DND-41 (cell line): Measurements from ENCODE around the gene SOX8.

ENCODE experiments used
- ATAC-seq: fragments of 200-7000 bp; cut with Tn5 transposase; 3 replicates; pipeline ENCODE4 v1.9.1; 2021; ENCODE audit warnings: low read depth; ENCODE audit not compliant: insufficient read depth
- DNase-seq: peaks from one replicate; pipeline ENCODE4 v3.0.0-alpha.2; 2020
- H2AFZ ChIP-seq: 2 replicates; pipeline ENCODE4 v1.6.0; 2012; ENCODE audit warnings: low read depth, low read length
- H3K27ac ChIP-seq: 2 replicates; pipeline ENCODE4 v1.5.1; 2012; ENCODE audit warnings: low read length, inconsistent platforms
- H3K27me3 ChIP-seq: fragments of 200-600 bp; sonication (generic); 2 replicates; pipeline ENCODE4 v1.6.0; 2012; ENCODE audit warnings: low read length, mild to moderate bottlenecking, inconsistent platforms; ENCODE audit not compliant: insufficient read depth, poor library complexity
- H3K36me3 ChIP-seq: 2 replicates; pipeline ENCODE4 v1.5.1; 2012; ENCODE audit warnings: low read length, inconsistent platforms; ENCODE audit not compliant: insufficient read depth
- H3K4me1 ChIP-seq: 2 replicates; pipeline ENCODE4 v1.5.1; 2012; ENCODE audit warnings: mild to moderate bottlenecking, low read length; ENCODE audit not compliant: insufficient read depth
- H3K4me2 ChIP-seq: 2 replicates; pipeline ENCODE4 v1.6.0; 2012; ENCODE audit warnings: mild to moderate bottlenecking, moderate library complexity, low read length, inconsistent platforms; ENCODE audit not compliant: insufficient read depth
- H3K4me3 ChIP-seq, 2 experiments: fragments of 200-600 bp in 1 of 2; shearing (Covaris generic) in 1 of 2; 2 replicates each; pipeline ENCODE4 v1.5.1; 2012 to 2016; ENCODE audit warnings: inconsistent platforms in 2 of 2, low read length in 2 of 2, mild to moderate bottlenecking in 2 of 2, low read depth in 1 of 2, moderate library complexity in 1 of 2
- H3K79me2 ChIP-seq: 2 replicates; pipeline ENCODE4 v1.6.0; 2012; ENCODE audit warnings: low read length, inconsistent platforms; ENCODE audit not compliant: insufficient read depth
- H3K9ac ChIP-seq: 2 replicates; pipeline ENCODE4 v1.6.0; 2012; ENCODE audit warnings: low read depth, mild to moderate bottlenecking, inconsistent platforms, low read length, moderate library complexity
- H3K9me3 ChIP-seq: 2 replicates; pipeline ENCODE4 v1.5.1; 2012; ENCODE audit warnings: low read length, moderate library complexity, mild to moderate bottlenecking, inconsistent platforms; ENCODE audit not compliant: insufficient read depth, severe bottlenecking
- H4K20me1 ChIP-seq: 2 replicates; pipeline ENCODE4 v1.6.0; 2012; ENCODE audit warnings: low read length; ENCODE audit not compliant: insufficient read depth
- EZH2 ChIP-seq: IDR thresholded peaks from 3 replicates; pipeline ENCODE4 v1.6.1; 2012; ENCODE audit warnings: borderline replicate concordance, low read depth, mild to moderate bottlenecking, moderate library complexity, low read length, inconsistent platforms; ENCODE audit not compliant: severe bottlenecking
- TF ChIP-seq, protein P1 (sequence below): IDR thresholded peaks from 2 replicates; pipeline ENCODE4 v1.5.1; 2012; ENCODE audit warnings: borderline replicate concordance, low read length, moderate library complexity, mild to moderate bottlenecking; ENCODE audit not compliant: poor library complexity, severe bottlenecking; ENCODE audit errors: extremely low read depth

Gene SOX8

DNA sequence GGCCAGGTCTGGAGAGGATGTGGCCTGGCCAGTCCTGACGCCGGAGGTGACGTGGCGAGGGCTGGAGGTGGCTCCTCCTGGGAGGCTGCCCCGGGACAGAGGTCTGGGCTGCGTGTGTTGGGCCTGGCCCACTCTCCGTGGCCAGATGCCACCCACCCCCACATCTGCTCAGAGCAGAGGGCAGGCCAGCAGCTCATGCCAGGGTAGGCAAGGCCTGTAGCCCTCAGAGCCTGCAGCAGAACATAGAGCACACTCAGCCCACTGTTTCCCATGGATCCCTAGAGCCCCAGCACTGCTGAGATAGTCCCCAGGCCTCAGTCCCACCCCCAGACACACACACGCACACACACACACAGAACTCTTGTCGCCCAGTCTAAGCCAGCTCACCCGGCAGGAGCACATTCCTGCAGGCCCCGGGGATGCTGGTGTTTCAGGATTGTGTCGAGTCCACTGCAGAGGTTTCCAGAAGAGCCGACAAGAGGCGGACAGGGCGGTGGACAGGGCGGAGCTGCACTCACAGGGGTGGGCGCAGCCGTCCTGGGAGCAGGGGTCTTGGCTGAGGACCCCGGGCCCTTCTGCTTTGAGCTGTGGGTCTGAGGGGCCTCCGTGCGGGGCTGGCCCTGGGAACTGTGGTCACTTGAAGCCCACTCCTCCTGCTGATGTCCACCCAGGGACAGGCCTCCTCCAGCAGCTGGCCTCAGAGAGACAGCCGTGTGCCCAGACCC is 33.4 kb downstream of the SOX8 start:
- H3K4me2 ChIP-seq: no peak overlapping the region
- H3K9ac ChIP-seq: no peak overlapping the region
- H4K20me1 ChIP-seq: peaks cover 7% of the 10 kb centered on the region; the same call in 1 of the 2 replicates
- H3K79me2 ChIP-seq: no peaks in the 10 kb centered on the region
- ATAC-seq (no peak), DNase-seq (no peak)
- H3K27ac ChIP-seq: no peak overlapping the region
- no peak overlapping the region for H2AFZ ChIP-seq
- TF ChIP-seq, protein P1, sequence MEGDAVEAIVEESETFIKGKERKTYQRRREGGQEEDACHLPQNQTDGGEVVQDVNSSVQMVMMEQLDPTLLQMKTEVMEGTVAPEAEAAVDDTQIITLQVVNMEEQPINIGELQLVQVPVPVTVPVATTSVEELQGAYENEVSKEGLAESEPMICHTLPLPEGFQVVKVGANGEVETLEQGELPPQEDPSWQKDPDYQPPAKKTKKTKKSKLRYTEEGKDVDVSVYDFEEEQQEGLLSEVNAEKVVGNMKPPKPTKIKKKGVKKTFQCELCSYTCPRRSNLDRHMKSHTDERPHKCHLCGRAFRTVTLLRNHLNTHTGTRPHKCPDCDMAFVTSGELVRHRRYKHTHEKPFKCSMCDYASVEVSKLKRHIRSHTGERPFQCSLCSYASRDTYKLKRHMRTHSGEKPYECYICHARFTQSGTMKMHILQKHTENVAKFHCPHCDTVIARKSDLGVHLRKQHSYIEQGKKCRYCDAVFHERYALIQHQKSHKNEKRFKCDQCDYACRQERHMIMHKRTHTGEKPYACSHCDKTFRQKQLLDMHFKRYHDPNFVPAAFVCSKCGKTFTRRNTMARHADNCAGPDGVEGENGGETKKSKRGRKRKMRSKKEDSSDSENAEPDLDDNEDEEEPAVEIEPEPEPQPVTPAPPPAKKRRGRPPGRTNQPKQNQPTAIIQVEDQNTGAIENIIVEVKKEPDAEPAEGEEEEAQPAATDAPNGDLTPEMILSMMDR: no peak
- no peak for TF ChIP-seq EZH2
- no peaks in the 10 kb centered on the region for H3K9me3 ChIP-seq
- no peaks in the 10 kb centered on the region for H3K36me3 ChIP-seq
- no peaks in the 10 kb centered on the region for H3K4me1 ChIP-seq
- no peak overlapping the region for H3K4me3 ChIP-seq
- no peaks in the 10 kb centered on the region for H3K27me3 ChIP-seq

DNA sequence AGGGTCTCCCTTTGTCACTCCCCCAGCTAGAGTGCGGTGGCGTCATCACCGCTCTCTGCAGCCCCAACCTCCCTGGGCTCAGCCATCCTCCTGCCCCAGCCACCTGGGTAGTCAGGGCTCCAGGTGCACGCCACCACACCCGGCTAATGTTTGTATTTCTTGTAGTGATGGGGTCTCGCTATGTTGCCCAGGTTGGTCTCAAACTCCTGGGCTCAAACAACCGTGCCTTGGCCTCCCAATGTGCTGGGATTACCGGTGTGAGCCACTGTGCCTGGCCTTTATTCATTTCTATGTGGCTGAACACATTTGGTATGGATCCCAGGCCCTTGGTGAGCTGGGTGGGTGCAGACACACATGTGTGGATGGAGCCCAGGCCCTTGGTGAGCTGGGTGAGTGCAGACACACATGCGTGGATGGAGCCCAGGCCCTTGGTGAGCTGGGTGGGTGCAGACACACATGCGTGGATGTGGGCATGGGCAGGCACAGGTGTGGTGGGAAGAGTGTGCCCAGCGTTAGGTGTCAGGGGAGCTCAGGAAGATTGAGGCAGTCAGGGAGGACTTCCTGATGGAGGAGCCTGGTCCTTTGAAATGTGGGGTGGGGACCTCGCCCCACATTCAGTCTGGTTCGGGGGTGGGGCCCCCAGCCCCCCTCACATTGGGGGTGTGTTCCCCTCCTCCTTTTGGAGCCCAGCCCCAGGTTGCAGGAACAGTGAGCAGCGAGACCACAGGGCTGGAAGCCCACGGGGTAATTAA is 37.1 kb downstream of the SOX8 start:
- no peak for ATAC-seq
- Histone ChIP-seq H3K4me3 (no peak overlapping the region), H3K4me1 (no peaks in the 10 kb centered on the region), H3K27me3 (no peaks in the 10 kb centered on the region), H3K9ac (no peak overlapping the region), H3K36me3 (no peaks in the 10 kb centered on the region), H2AFZ (no peak overlapping the region), H3K9me3 (no peaks in the 10 kb centered on the region), H3K27ac (no peak overlapping the region), H3K4me2 (no peak overlapping the region), H3K79me2 (no peaks in the 10 kb centered on the region), H4K20me1 (0 out of 2 replicates have a peak, but pooled peaks cover 2% of the 10 kb centered on the region)
- no peak for TF ChIP-seq EZH2
- TF ChIP-seq, protein P1: no peak
- DNase-seq: no peak

DNA sequence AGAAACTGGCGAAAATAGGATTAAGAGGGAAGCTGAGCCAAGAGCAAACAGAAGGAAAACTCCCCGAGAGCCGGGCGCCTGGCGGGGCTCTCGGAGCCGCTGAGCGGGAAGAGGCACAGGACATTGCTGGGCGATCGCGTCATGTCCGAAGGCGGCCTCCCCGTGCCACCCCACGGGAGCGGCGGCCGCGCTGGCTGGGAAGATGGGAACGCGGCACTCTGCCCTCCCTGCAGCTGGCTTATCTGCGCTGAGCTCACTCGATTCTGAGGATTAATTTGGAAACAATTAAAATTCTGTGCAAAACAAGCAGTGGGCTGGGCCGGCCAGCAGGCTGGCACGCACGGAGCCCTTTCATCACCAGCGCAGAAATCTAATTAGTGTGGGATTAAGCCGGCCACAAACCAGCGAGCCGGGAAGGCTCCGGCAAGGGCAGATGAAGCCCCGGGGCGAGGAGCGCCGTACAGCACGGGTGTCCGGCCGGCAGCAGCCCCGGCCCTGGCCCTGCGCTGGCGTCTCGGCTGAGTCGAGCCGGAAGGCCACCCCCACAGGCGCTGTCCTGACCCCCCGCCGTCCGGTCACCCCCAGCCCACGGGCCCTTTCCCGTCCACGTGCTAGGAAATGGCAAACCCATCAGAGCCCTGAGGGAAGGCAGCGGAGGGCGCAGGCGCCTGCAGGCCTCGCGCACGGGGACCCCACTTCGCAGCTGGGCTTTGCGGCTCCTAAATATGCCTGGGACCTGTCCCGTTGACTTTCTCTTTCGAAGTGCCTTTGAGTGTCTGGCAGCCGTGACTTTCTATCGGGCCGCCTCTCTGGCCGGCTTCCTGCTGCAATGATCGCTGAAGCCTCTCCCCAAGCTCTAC is 37.9 kb downstream of the SOX8 start:
- DNase-seq: no peak
- no peaks in the 10 kb centered on the region for H3K27me3 ChIP-seq
- H3K9me3 ChIP-seq: no peaks in the 10 kb centered on the region
- H3K4me2 ChIP-seq: no peak overlapping the region
- no peak overlapping the region for H3K4me3 ChIP-seq
- no peak for ATAC-seq
- H4K20me1 ChIP-seq: 0 out of 2 replicates have a peak, but pooled peaks cover 2% of the 10 kb centered on the region
- TF ChIP-seq, protein P1: no peak
- TF ChIP-seq EZH2: no peak
- H3K9ac ChIP-seq: no peak overlapping the region
- H3K4me1 ChIP-seq: no peaks in the 10 kb centered on the region
- H3K36me3 ChIP-seq: no peaks in the 10 kb centered on the region
- no peaks in the 10 kb centered on the region for H3K79me2 ChIP-seq
- no peak overlapping the region for H2AFZ ChIP-seq
- H3K27ac ChIP-seq: no peak overlapping the region
